HG03045 (cell line): ENCODE measurements around the gene DGKB.
A peak's percentile ranks its signal among the peaks of the same experiment; 100 is the strongest.

Experiments used
- ATAC-seq: cut with Tn5 transposase; IDR thresholded peaks from one replicate; pipeline ENCODE4 v1.9.1; 2021; ENCODE audit warnings: mild to moderate bottlenecking, moderate library complexity; ENCODE audit not compliant: unreplicated experiment

Gene DGKB

DNA sequence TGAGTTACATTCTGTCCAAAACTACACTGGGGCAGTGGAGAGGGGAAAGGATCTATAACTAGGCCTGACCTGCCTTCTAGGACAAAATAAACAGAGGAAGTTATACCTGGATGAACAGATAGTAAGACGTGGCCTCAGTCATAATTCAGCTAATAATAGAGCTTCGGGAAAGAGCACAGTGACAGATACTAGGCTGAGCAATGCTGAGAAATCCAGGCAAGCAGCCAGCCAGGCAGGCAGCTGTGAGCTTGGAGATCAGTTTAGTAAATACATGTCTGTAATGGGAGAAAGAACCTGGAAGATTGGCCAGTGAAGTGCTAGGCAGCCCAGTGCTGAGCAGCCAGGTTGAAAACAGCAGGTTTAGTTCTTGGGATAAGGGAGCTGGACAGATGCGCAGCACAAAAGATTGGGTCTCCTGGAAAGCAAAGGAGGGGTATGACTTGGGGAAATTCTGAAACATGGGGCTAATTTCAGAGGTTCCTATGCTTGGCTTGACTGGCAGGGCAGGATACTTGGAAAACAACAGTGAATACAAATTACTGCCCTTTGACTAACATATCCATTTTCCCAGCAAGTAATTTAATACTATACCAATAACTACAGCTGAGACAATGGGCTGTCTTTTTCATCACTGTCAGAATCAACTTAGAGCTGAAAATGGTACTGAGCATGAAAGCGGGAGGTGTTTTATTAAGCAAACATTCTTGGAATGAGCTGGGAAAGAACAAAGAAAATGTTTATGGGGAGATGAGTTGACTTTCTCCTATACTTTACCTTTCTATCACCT lies 140.8 kb downstream of the DGKB start:
- no peak for ATAC-seq

- no peak for ATAC-seq
Measured at GRCh38 chr7:14760730-14761478, 141.6 kb downstream of the DGKB start.

DNA sequence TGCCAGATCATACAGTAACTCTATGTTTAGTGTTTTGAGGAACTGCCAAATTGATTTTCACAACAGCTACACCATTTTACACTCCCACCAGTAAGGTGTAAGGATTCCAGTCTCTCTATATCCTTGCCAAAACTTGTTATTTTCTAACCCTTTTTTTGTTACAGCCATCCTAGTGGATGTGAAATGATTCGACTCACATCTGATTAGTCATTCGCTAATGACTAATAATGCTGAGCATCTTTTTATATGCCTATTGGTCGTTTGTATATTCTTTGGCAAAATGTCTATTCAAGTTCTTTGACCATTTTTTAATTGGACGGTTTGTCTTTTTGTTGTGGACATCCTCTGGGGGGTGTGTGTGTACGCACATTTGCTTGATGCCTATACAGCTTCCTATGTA lies 142.8 kb downstream of the DGKB start:
- no peak for ATAC-seq

GRCh38 chr7:14754631-14755030 lies 147.9 kb downstream of the DGKB start:
- ATAC-seq, result no peak

DNA sequence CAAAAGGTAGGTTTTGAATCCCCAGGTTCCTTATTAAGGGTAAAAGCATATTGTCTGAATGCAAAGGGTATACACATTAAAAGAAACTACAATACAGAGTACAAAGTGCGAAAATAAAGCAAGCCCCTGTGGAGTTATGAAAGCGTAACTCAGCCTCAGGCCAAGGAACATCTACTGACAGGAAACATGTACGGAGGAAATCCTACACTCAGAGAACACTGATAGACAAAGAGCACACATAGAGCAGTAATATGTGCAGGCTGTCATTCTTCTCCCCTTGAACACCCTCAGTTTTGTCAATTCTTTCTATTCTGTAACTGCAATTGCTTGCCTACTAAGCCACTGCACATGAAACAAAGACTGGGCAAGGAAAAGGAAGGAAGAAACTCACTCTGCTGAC lies 150.2 kb downstream of the DGKB start:
- no peak for ATAC-seq

DNA sequence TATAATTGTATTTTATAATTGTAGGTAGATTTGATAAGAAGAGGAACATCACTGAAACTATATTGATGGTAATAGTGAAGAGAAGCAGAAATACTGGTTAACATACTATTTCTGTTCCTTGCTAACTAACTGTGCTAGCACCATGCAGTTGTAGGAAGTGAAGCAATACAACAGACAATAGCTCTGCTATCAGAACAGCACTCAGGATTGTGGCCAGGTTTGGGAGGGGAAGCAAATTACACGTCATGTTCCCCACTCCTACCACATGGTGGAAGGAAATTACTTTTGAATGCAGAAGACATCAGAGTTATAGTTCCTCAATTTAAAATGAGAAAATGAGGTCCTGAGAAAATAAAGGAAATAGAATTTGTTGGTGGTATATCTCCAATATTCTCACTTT lies 151.1 kb downstream of the DGKB start:
- no peak for ATAC-seq

DNA sequence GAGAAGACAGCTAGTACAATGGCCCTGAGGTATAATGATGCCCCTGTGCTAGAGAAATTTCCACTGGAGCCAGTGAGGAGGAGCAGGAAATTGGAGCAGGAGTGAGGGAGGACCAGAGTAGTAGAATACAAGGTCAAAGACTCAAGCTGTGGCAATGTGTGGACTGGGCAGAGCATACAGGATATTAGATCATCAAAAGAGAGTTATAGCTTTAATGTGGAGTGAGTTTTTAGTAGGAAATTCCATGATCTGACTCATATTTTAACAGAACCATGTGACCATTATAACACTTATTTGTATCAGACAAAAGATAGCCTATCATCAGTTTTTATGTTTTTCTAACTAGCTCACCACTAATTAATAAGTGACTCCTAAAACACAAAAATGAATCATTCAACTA lies 154.1 kb downstream of the DGKB start:
- no peak for ATAC-seq

GRCh38 chr7:14747701-14748100 lies 154.8 kb downstream of the DGKB start:
- ATAC-seq, result no peak

DNA sequence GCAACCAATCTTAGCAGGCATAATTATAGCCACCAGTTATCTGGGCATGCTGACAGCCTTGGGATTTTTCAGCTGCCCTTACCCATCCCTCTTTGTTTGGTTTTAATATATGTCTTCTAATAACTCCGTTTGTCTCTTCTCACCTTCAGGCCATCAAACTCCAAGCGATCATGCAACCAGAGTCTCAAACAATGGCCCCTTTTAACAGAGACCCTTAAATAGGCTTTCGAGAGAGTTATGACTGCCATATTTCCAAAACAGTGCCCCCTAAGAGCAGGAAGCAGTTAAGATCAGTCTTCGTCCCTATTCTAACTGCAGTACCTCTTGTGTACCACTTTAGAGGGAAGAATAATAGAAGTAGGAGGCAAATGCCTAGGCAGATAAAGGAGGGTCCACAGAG lies 157.5 kb downstream of the DGKB start:
- ATAC-seq, result no peak

DNA sequence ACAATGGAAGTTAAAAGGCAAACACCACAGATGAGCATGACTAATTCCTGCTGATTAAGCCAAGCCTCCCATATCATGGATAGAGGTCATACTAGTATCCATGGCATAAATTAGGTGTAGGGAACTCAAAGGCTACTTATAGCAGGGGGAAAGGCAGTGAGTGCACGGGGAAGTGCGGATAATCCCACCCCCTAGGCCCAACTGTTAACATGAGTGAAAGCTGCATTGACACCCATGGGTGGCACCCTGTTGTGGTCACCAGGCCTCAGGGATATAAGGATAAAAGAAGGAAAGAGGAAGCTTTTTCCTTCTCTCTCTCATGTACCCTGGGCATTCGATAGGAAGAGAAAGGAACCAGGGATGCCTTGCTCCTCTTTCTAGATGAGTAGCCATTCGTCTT lies 161.9 kb downstream of the DGKB start:
- ATAC-seq, result no peak

DNA sequence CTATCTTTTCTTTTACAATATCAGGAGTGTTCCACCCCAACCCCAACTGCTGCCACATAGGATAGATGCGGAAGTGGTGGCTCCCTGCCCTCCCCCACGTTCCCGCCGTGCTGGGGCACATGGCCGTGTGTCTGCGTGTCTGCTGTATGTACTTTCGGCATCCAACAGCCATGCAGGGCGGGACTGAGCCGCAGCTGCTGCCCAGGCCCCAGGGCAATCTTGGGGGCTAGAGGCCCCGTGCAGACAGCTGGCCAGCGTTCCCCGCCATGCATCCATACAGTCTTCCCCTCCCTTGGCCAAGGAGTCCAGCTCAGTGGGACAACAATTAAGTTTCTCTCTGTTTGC lies 162.7 kb downstream of the DGKB start:
- no peak for ATAC-seq

DNA sequence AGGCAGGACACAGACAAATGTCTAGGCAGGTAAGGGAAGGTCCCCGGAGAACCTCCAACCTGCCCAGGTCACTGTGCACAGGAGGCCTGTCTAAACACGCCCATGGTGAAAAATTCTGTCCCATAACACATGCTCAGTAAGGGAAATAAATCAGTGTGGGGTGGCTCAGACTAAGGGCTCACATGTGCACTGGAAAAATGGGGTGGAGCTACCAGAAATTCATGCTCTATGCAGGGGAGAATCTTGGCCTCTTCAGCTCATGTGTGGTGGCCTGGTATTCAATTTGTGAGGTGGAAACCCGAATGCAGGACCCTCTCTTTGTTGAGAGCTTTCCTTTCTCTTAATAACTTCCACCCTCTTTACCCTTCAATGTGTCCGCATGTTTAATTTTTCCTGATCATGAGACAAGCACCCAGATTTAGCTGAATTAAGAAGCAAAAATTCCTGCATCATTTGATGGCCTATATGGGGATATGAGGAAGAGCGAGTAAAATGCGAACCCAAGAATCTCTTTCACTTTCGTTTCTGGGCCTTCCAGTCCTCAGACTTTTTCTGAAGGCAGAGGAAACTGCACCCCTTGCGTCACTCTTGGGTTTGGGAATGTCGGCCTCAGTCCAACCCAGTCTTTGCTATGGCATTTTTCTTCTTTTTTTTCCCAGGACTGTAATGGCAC lies 163.2 kb downstream of the DGKB start:
- no peak for ATAC-seq

DNA sequence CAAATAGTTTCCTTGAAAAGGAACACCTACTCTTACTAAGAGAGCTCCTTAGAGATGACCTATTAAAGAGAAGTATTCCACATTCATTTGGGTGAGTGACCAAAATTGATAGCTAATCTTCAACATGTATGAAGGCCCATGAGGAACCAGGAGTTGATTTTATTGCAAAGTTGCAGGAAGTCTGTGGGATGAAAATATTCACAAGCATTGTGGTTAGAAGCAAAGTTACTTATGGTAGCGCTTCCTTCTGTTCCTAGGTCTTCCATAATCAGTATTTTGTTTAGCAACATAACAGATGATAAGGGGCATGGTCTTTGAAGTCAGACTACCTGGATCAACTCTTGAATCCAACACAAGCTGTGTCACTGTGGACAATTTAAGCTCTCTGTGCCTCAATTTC lies 164.5 kb downstream of the DGKB start:
- no peak for ATAC-seq

DNA sequence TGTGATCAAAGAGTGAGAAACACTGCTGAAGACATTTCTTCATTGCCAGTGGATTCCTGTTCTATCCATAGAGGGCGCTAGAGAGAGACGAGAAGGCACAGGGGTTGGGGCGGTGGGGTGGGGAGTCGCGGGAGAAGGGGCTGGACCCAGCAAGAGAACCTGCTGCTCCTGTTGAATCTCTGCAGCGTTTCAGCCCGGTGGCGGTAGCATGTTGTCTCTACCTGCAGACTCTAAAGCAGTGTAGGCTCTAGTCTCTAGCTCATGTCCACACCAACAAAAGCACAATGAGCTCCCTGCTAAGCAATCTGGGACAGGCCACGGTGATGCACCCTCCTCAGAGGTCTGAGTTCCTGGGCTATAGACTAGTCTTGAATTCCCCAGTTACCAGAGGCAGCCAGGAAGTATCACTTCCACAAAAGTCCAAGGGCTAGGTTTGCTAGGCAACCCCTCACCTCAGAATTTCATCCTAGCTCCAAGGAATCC lies 167.7 kb downstream of the DGKB start:
- ATAC-seq, result no peak

- no peak for ATAC-seq
Measured at GRCh38 chr7:14720785-14721184, 181.8 kb downstream of the DGKB start.

GRCh38 chr7:14717816-14718215 lies 184.7 kb downstream of the DGKB start:
- ATAC-seq, result no peak

DNA sequence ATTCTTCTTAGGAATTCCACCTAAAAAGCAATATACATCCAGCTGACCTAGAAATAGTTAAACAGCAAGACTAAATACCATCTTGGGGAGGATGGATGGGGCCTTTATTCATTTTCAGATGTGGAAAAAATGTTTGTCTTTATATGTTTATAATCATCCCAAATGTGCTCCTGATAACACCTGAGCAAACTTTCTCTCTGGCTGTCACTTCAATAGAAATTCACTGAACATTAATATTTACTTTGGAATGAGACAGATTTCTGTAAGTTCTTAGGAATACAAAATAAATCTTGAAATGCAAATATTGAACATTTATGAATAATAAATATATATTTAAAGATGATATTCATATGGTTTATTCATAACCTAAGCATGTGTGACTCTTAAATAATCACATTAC lies 185.4 kb downstream of the DGKB start:
- no peak for ATAC-seq

DNA sequence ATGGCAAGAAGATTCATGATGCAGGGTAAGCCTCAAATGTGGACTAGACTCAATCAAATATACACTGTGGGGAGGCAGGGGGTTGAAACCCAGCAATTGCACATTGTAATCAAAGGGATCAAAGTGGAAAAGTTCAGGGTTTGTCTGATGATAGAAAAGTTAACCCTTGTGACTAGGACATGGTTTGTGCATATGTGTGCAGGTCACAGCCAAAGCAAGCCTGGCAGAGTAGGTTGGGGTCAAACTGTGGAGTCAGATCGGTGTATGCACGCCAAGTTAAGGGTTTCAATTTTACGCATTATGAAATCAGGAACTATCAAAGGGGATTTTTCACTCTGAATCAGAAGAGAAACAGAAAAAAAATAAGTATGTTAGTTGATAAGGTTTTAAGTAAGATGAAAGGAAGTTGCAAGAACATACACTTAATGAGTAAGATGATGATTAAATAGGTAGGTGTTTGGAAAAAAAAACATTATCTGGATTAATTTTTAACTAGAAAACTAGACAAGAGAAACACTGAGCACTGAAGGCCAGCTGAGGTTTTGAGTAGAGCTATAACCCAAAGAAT lies 188.3 kb downstream of the DGKB start:
- ATAC-seq, result peak; percentile 99

DNA sequence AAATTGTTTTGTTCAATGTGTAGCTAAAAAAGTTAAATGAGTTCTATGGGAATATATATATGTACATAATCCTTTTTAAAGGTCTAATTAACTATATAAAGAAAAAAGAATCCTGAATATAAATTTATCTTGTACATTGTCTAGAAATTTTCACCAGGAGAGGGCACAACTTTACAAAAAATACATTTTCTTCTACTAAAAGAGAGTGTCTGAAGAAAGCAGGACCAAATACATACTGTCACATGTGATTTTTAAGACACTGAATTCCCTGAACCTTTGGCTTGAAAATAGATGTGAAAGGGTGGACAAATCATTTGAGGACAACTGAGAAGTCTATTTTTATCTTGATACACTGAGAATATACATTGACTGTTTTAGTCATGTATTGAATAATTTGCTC lies 204.3 kb downstream of the DGKB start:
- ATAC-seq, result no peak

GRCh38 chr7:14697684-14698083 lies 204.9 kb downstream of the DGKB start:
- ATAC-seq, result no peak

GRCh38 chr7:14691597-14692203 lies 210.9 kb downstream of the DGKB start:
- ATAC-seq, result peak; percentile 41
